HCT116 (cell line): ENCODE data around the gene KIFAP3.

Experiments
- CTCF ChIP-seq, 3 experiments: fragments of 200-600 bp in 1 of 3; sonication (generic) in 1 of 3; IDR thresholded peaks in 2 of 3; conservative IDR thresholded peaks in 1 of 3; 2 replicates each; pipeline ENCODE4 v1.5.1; 2012 to 2017; ENCODE audit warnings: low read depth in 2 of 3, low read length in 2 of 3, antibody characterized with exemption in 1 of 3, borderline replicate concordance in 1 of 3, control low read depth in 1 of 3, mild to moderate bottlenecking in 1 of 3, mixed read lengths in 1 of 3, mixed run types in 1 of 3, moderate library complexity in 1 of 3; ENCODE audit not compliant: insufficient read depth in 1 of 3
- EGR1 ChIP-seq: IDR thresholded peaks from 2 replicates; pipeline ENCODE4 v1.6.1; 2012; ENCODE audit warnings: low read depth
- EZH2phosphoT487 ChIP-seq: fragments of 200-600 bp; IDR thresholded peaks from 2 replicates; pipeline ENCODE4 v1.6.1; 2018; ENCODE audit warnings: antibody characterized with exemption, borderline replicate concordance
- POLR2AphosphoS5 ChIP-seq: IDR thresholded peaks from 2 replicates; pipeline ENCODE4 v1.6.1; 2011; ENCODE audit warnings: mild to moderate bottlenecking, low read depth, low read length, moderate library complexity
- REST ChIP-seq: IDR thresholded peaks from 2 replicates; pipeline ENCODE4 v1.6.1; 2012; ENCODE audit warnings: low read depth
- TCF7L2 ChIP-seq: IDR thresholded peaks from 2 replicates; pipeline ENCODE4 v1.7.0; 2011; ENCODE audit warnings: borderline replicate concordance, inconsistent platforms; ENCODE audit not compliant: insufficient read depth, insufficient read length; ENCODE audit errors: extremely low read depth
- YY1 ChIP-seq: IDR thresholded peaks from 2 replicates; pipeline ENCODE4 v1.6.1; 2011; ENCODE audit warnings: low read length, low read depth, moderate library complexity, mild to moderate bottlenecking; ENCODE audit not compliant: insufficient replicate concordance; ENCODE audit errors: extremely low read depth

GRCh38 chr1:169914531-169914930, 160.0 kb downstream of the KIFAP3 start:
- TF ChIP-seq POLR2AphosphoS5 = no peak
- TF ChIP-seq TCF7L2 = no peak
- TF ChIP-seq EGR1 = no peak
- TF ChIP-seq YY1 = no peak
- no peak for TF ChIP-seq EZH2phosphoT487
- no peak for TF ChIP-seq REST
- TF ChIP-seq CTCF (IDR thresholded peaks at IDR 0.05 in 2 of 3, conservative IDR thresholded peaks at IDR 0.05 in 1 of 3; ENCODE audit: borderline replicate concordance in 1 of 3, insufficient read depth in 1 of 3, low read depth in 2 of 3, low read length in 2 of 3) = no peak
